Measurements from ENCODE around the gene NPHP1. TPM values are rescaled to one million over a fixed set of nuclear protein-coding genes. Genes with fewer than 3 reads are reported as not detected.
"Not testable (repeated sequence)": the region's sequence is repeated elsewhere in the genome, so short reads cannot be mapped to it uniquely, and the experiment has no call there.

The NPHP1 gene
- total and polyA plus RNA-seq, 2 of the 4 experiments (the other 2 are of a cell fraction), result 1.8 to 2.5 TPM

GRCh38 chr2:110219496-110220189 is 14.8 kb upstream of the NPHP1 start:
- no peak overlapping the region for H3K4me3 ChIP-seq (ENCODE audit: insufficient read depth, low read depth, low read length)
- no peak overlapping the region for H2AK5ac ChIP-seq (ENCODE audit: low read depth, low read length)
- CTCF ChIA-PET, result no interaction called here
- no peak overlapping the region for H3K18ac ChIP-seq (ENCODE audit: low read depth, low read length)
- H3K79me1 ChIP-seq (ENCODE audit: low read depth in 1 of 2, low read length in 2 of 2), result no peaks in the 10 kb centered on the region
- no peak overlapping the region for H4K5ac ChIP-seq (ENCODE audit: low read depth, low read length)
- POLR2A ChIA-PET (ENCODE audit: unreplicated experiment), result no interaction called here
- H3K4ac ChIP-seq (ENCODE audit: low read depth, low read length), result no peak overlapping the region
- DNase-seq, result peak; percentile 48
- BruUV-seq (replicated peaks), result no TSS peak
- H2BK15ac ChIP-seq (ENCODE audit: low read depth, low read length), result no peak overlapping the region
- peak; percentile 62 for ATAC-seq (ENCODE audit: low read depth)
- H3K27ac ChIP-seq (ENCODE audit: insufficient read depth, low read length), result no peak overlapping the region
- dilution Hi-C loops (cut with HindIII; ENCODE audit: low sequenced_read_pairs, unreplicated experiment) (no loop called here), intact Hi-C loops (cut with micrococcal nuclease) (no loop called here), in situ Hi-C loops (cut with MboI; ENCODE audit: low sequenced_read_pairs) (no loop called here)
- H2BK20ac ChIP-seq (ENCODE audit: low read depth, low read length), result no peak overlapping the region
- H4K8ac ChIP-seq (ENCODE audit: low read depth in 2 of 2, low read length in 2 of 2), result no peak overlapping the region
- H3K9me1 ChIP-seq (ENCODE audit: insufficient read depth, low read length), result no peaks in the 10 kb centered on the region
- TF ChIP-seq RFX5 (IDR thresholded peaks at IDR 0.05; ENCODE audit: low read depth, low read length) (no peak), SMC3 (IDR thresholded peaks at IDR 0.05; ENCODE audit: low read depth, low read length) (no peak), FOS (IDR thresholded peaks at IDR 0.05; ENCODE audit: low read depth, low read length) (no peak), MXI1 (IDR thresholded peaks at IDR 0.05; ENCODE audit: borderline replicate concordance, low read depth, low read length) (no peak), CEBPB (IDR thresholded peaks at IDR 0.05; ENCODE audit: low read depth, low read length) (no peak), RCOR1 (IDR thresholded peaks at IDR 0.05; ENCODE audit: insufficient replicate concordance, low read length) (no peak), MAFK (IDR thresholded peaks at IDR 0.05; ENCODE audit: low read depth, low read length) (no peak)
- no peak overlapping the region for H2AFZ ChIP-seq (replicated peaks; ENCODE audit: low read length, poor library complexity)
- no peak overlapping the region for H3K14ac ChIP-seq (replicated peaks; ENCODE audit: low read depth, low read length)
- H3K9me3 ChIP-seq (ENCODE audit: control insufficient read depth, insufficient read depth, low read length), result no peaks in the 10 kb centered on the region
- H4K20me1 ChIP-seq (ENCODE audit: insufficient read depth, low read length), result no peaks in the 10 kb centered on the region
- no peak overlapping the region for H2BK120ac ChIP-seq (ENCODE audit: low read depth, low read length)
- H2BK5ac ChIP-seq (ENCODE audit: low read depth, low read length, poor library complexity, severe bottlenecking), result no peak overlapping the region
- H2AK9ac ChIP-seq (replicated peaks; ENCODE audit: low read depth, low read length, poor library complexity), result no peak overlapping the region
- no peak overlapping the region for H4K91ac ChIP-seq (ENCODE audit: insufficient read depth, low read depth, low read length)
- H3K56ac ChIP-seq (ENCODE audit: extremely low read depth, insufficient read depth, low read length), result no peak overlapping the region
- no peak overlapping the region for H3K23ac ChIP-seq (ENCODE audit: low read depth, low read length)
- H3K4me2 ChIP-seq (ENCODE audit: low read depth, low read length), result no peak overlapping the region
- H3K27me3 ChIP-seq (ENCODE audit: control insufficient read depth, insufficient read depth, low read length), result peaks cover 37% of the 10 kb centered on the region
- H3K9ac ChIP-seq (ENCODE audit: low read depth, low read length), result no peak overlapping the region
- WGBS, 2 experiments (ENCODE audit: extremely low coverage in 2 of 2, insufficient read length in 1 of 2), result 25% methylated on average over 1 of the region's 1 CpG; no CpG with 5 or more reads in 1 of the 2 experiments
- no peaks in the 10 kb centered on the region for H3K4me1 ChIP-seq (ENCODE audit: control insufficient read depth, insufficient read depth, low read length)
- H3K36me3 ChIP-seq (ENCODE audit: control insufficient read depth, insufficient read depth, low read length), result no peaks in the 10 kb centered on the region

- H3K56ac ChIP-seq (ENCODE audit: extremely low read depth, insufficient read depth, low read length); H2AFZ ChIP-seq (replicated peaks; ENCODE audit: low read length, poor library complexity); H3K23ac ChIP-seq (ENCODE audit: low read depth, low read length); H4K20me1 ChIP-seq (ENCODE audit: insufficient read depth, low read length); H3K9me3 ChIP-seq (ENCODE audit: control insufficient read depth, insufficient read depth, low read length); H2BK120ac ChIP-seq (ENCODE audit: low read depth, low read length); CTCF ChIA-PET; H3K27ac ChIP-seq (ENCODE audit: insufficient read depth, low read length); in situ Hi-C loops (cut with MboI; ENCODE audit: low sequenced_read_pairs); DNase-seq; H3K9ac ChIP-seq (ENCODE audit: low read depth, low read length); dilution Hi-C loops (cut with HindIII; ENCODE audit: low sequenced_read_pairs, unreplicated experiment); H4K91ac ChIP-seq (ENCODE audit: insufficient read depth, low read depth, low read length); H4K5ac ChIP-seq (ENCODE audit: low read depth, low read length); intact Hi-C loops (cut with micrococcal nuclease); H2AK5ac ChIP-seq (ENCODE audit: low read depth, low read length); H4K8ac ChIP-seq (ENCODE audit: low read depth in 2 of 2, low read length in 2 of 2); BruUV-seq (replicated peaks); H2BK15ac ChIP-seq (ENCODE audit: low read depth, low read length); H3K79me1 ChIP-seq (ENCODE audit: low read depth in 1 of 2, low read length in 2 of 2); POLR2A ChIA-PET (ENCODE audit: unreplicated experiment); H2BK20ac ChIP-seq (ENCODE audit: low read depth, low read length); H3K4me3 ChIP-seq (ENCODE audit: insufficient read depth, low read depth, low read length); H3K4ac ChIP-seq (ENCODE audit: low read depth, low read length); H3K18ac ChIP-seq (ENCODE audit: low read depth, low read length); H3K4me2 ChIP-seq (ENCODE audit: low read depth, low read length); H2AK9ac ChIP-seq (replicated peaks; ENCODE audit: low read depth, low read length, poor library complexity); ATAC-seq (ENCODE audit: low read depth); H3K14ac ChIP-seq (replicated peaks; ENCODE audit: low read depth, low read length); H3K9me1 ChIP-seq (ENCODE audit: insufficient read depth, low read length); H2BK5ac ChIP-seq (ENCODE audit: low read depth, low read length, poor library complexity, severe bottlenecking); H3K4me1 ChIP-seq (ENCODE audit: control insufficient read depth, insufficient read depth, low read length); H3K36me3 ChIP-seq (ENCODE audit: control insufficient read depth, insufficient read depth, low read length): not testable (repeated sequence)
- no CpG with 5 or more reads among the region's 7 CpGs for WGBS, 2 experiments (ENCODE audit: extremely low coverage in 2 of 2, insufficient read length in 1 of 2)
- peaks cover 37% of the 10 kb centered on the region for H3K27me3 ChIP-seq (ENCODE audit: control insufficient read depth, insufficient read depth, low read length)
Observed at GRCh38 chr2:110218889-110219288, 14.1 kb upstream of the NPHP1 start.
